Measurements from ENCODE around the gene EFCC1. TPM values are rescaled to one million over a fixed set of nuclear protein-coding genes. Genes with fewer than 3 reads are reported as not detected.

EFCC1 gene
- total RNA-seq, 1 donor from 2014 or later, result 0.20 TPM

DNA sequence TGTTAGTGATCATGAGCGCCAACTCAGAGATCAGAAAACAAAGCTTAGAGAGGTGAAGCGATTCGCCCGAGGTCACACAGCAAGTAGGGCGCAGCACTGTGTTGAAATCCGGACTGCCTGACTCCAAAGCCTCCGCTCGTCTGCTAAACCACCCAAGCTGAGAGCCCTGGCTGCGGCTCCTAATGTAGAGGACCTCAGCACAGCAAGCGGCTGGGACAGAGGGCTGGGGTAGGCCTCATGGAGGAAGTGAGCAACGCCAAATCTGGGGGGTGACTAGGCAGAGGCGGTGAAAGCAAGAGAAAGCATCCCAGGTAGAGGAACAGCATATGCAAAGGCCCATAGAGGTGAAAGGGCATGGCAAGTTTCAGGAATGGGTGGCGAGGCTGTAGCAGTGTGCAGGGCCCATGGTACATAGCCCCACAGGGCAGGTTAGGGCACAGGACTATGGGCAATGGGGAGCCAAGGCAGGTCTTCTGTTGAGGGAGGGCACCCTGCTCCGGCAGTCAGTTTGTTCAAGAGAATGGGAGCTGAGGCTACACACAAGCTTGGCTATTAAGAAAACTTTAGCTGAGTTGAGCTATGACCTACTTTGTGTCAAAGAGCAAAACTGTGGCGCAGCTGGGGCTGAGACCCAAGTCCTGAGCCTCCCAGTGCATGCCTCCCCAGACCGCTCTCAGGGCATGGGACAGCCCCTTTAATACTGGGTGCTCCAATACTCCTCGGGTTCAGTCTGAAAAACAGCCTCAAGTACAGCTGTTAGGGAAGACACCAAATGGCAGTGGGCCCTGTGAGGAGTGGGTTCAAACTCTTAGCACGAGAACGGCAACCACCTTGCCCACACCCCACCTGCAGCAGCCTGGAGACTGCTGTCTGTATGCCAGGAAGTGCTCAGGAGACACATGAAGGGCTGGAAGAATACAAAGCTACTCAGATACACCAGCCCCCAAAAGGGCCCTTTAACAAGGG is 6.2 kb upstream of the EFCC1 start:
- ATAC-seq, result no peak

DNA sequence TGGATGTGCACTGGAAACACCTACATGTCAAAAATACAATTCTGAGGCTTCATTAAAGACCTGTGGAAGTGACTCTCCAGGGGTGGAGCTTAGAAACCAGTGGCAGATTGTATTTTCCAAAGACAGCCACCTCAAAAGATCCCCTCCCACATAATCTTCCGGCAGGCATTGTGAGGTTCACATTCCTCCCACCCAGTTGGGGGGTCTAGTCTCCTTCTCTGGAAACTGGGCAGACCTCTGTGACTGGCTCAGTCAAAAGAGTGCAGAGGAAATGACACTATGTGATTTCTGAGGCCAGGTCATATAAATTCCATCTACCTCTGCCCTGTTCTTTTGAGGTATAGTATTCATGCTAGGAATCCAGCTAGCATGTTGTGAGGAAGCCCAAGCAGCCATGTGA is 5.4 kb upstream of the EFCC1 start:
- no peak for ATAC-seq

DNA sequence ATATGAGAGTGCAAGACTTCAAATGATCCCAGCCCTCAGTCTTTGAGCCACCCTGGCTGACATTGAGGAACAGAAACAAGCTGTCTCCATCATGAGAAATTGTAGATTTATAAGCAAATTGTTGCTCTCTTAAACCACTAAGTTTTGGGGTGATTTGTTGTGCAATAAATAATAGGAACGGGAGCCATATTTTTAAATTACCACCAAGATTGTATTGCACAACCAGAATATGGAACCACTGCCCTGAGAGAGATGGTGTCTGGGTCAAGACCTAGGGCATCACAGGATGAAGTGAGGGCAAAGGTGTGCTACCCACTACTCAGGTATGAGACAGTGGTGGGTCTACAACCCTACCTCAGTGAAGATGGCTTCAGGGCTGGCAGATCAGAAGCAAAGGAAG is 4.9 kb upstream of the EFCC1 start:
- ATAC-seq, result no peak

DNA sequence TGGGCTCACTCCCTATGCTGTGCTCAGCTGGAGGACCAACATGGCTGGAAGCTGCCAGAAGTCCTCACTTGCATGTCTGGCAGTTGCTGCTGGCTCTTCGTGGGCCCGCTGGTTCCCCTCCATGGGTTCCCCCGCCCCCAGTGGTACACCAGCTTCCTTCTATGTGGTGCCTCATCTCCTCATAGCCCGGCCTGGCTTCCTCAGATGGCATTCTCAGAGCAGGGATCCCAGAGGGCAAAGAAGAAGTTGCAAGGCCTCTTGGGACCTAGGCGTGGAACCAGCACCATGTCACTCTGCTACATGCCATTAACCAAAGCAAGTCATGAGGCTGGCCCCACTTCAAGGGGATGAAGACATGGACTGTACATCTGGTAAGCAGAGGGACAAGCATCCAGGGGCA is 4.4 kb upstream of the EFCC1 start:
- no peak for ATAC-seq

DNA sequence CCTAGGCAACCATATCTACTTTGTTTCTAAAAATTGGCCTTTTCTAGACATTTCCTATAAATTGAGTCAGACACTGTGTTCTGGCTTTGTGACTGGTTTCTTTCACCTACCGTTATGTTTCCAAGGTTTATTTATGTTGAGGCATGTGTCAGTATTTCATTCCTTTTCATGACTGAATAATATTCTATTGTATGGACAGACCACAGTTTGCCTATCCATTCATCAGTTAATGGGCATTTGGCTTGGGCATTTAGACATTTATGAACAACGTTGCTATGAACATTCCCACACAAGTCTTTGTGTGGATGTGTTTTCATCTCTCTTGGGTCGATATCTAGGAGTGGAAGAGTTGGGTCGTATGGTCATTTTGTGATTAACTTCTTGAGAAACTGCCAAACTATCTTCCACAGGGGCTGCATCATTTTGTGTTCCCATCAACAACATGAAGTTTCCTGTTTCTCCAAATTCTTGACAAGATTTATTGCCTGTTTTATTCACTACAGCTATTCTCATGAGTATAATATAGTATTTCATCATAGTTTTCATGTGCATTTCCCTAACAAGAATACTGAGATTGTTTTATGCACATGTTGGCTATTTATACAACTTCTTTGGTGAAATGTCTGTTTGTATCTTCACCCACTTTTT is 3.5 kb upstream of the EFCC1 start:
- no peak for ATAC-seq

DNA sequence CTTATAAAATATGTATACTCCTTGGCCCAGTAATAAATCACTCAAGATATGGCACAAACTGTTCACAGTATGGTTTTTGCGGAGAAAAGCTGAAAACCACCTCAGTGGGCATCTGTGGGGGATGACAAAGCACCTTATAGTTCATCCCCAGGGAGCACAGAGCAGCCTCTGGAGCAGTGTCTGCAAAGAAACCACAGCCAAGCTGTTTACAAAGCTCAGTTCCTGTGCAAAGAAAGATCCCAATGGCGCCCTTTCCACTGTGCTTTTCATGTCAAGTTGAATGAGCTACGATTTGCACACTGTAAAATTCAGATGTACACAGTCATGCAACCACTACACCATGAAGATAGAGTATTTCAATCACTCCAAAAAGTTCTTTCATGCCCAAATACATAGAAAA is 2.5 kb upstream of the EFCC1 start:
- ATAC-seq, result no peak

DNA sequence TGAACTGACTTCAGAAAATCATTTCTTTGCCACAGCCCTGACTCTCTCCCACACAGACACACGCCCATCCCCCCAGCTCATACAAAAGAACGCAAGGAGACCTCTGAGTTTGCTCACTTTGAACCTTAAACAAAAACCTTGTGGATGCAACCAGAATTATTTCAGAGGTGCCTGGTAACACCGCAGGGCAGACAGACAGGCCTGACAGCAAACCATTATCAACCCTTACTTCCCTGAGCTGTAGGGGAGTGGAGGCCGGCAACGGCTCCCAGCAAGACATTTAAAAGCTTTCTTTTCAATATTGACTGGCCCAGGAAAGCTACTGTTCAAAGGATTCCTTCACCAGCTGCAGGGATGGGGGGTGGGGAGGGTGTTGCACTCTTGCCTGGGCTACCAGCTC is 2.0 kb upstream of the EFCC1 start:
- no peak for ATAC-seq

DNA sequence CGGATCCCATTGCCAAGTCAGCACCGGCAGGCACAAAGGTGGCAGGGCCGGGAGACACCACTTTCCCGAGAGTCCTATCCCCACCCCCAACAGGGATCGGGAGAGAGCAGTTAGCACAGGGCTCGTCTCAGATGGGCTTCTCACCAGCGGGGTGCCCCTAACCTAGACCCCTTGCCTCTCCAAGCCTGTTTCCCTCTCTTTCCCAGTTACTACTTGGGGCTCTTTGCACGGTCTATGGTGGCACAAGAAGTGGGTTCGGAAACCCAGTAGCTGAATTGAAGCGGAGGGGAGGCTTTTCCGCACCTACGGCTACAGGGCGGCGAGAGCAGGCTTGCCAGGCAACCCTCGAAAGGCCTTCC is 383 bp upstream of the EFCC1 start:
- no peak for ATAC-seq

DNA sequence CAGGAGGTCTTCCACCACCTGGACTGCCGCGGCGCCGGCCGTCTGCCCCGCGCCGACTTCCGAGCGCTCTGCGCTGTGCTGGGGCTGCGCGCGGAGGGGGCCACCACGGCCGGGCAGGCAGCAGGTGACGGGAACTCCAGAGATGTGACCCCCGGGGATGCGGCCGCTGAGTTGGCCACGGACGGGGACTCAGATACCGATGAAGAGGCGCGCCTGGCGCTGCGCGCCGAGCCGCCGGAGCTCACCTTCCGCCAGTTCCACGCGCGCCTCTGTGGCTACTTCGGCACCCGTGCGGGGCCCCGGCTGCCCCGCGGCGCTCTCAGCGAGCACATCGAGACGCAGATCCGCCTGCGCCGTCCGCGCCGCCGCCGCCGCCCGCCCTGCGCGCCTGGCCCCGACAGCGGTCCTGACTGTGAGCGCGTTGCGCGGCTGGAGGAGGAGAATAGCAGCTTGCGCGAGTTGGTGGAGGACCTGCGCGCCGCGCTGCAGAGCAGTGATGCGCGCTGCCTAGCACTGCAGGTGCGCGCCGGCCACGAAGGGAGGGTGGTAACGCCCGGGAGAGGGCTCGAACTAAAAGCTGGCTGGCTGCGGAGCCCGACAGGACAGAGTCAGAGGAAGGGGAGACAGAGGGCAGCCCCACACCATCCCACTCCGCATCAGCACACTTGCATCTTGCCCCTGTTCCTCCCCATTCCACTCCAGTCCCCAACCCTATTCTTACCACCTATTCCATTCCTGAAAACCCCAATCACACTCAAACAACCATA is 885 bp downstream of the EFCC1 start:
- peak; percentile 19 for ATAC-seq

DNA sequence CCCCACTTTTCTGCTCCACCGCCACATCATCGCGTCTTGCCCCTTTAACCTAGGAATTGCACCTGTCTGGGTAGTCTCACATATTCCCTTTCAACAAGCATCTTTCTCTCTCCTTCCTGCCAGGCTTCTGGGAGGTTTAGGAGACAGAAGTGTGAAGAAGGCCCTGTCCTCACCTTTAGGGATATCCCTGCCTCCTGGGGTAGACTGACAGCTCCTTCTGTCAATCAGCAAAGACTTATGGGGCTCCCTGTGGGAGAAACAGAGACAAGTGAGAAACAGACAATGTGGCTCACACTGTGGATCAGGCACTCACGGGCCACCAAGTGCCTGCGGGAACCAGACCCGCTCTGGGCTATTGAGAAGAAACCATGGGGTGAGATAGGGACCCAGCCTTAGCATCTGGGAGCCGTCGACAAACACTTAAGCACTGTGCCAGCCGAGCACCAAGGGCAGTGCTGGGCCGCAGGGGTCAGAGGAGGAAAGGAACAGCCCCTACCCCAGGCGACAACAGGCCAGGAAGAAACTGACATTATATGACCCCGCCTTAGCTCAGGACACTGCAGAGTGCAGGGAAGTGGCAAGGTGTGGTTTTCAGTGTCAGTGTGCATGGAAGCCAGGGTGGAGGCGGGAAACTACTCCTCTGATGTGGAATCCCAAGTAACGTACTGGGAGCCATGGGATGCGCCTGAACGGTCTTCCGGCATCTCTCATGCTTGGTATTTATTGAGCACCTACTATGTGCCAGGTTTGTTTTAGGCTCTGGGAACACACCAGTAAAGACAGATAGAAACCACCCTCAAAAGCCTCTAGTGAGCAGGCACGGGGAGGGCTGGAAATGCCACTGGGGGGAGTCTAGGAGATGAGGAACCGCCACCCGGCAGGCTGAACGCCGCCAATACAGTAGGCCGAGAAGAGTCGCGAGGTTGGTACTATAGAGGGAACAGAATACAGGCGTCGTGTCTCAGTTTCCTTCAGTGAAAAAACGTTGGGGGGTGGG is 1.8 kb downstream of the EFCC1 start:
- no peak for ATAC-seq

DNA sequence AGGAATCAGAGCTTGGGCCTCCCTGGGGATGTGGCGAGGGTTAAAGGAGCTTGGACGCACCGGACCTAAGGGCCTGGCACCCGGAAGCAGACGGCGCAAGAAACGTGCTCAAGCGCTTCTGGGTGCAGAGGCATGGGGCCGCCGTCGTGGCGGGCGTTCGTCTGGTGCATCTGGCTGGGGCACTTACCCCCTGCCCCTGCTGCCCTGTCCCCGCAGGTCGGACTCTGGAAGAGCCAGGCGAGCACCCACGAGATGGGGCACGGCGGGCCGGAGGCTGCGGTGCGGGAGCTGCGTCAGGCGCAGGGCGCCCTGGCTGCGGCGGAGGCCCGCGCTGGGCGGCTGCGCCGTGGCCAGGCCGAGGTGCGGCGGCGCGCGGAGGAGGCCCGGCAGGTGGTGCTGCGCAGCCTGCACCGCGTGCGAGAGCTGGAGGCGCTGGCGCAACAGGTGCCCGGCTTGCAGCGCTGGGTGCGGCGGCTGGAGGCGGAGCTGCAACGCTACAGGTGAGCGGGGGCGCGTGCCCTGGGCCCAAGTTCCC is 2.5 kb downstream of the EFCC1 start:
- peak; percentile 91 for ATAC-seq

DNA sequence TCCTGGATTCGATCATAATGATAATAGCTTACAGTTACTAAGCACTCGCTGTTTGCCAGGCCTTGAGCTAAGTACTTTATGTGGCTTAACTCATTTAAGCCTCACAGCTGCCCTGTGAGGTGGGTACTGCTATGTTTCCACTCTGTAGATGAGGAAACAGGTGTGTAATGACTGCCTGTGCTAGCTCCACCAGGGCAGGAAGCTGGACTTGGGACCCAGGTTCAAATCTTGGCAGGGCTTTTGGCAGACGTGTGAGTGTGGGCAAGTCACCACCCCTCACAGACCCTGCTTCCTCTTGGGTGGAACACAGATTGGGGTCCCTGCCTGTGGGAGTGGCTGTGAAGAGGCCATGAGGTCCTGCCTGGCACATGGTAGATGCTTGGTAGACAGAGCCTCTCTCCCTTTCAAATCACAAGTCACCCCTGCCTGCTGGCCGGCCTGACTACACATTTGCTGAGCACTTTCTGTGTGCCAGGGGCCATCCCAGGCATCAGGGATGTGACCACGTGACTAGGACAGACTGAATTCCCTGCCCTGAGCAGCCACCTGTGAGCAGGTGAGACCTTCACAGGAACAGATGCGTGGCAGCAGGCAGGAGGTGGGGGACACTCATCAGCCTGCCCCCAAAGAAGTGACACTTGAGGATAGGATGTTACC is 3.7 kb downstream of the EFCC1 start:
- no peak for ATAC-seq

DNA sequence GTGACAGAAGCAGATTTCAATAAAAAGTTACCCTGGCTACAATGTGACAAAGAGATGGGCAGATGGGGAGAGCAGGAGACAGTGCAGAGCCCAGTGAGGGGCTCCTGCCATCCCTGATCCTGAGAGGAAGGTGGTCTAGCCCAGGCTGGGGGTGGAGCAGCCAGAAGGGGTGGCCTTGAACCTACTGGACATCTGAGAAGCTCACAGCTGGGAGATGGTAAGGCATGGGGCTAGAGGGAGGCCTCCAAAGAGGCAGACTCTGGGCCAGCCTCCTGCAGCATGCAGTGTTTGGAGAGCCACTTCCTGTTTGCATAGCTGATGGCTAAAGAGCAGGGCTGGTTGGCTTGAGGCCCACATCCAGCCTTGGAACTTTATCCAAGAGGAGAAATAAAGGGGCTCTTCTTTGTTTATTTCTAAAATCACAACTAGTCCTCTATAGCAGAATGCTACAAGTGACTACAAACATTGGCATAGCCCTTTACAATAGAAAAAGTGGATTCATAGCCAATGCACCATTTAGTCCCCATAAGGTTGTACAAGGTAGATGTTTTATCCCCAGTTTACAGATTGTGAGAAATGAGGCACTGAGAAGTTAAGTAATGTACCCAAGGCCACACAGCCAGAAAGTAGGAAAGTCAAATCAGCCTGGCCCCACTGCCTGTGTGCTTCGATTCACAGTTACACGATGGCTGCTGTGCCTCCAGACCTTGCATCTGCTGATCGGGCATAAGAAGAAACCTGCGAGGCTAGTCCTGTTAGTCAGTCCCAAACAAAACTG is 4.6 kb downstream of the EFCC1 start:
- ATAC-seq, result no peak

DNA sequence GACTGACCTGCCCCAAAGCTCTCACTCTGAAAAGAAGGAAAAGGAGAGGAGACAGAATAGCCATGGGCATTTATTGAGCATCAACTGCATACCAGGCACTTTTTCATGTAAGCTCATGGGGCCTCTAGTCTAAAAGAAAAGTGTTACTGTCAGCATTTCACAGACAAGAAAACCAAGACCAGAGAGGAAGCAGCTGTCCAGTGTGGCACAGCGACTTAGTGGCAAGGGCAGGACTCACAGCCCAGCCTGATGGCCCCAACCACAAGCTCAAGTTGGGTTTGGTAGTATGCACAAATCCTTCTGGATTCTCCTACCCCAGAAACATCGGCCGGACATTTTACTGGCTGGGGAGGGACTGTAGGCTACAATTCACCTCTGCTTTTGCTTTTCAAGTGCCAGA is 5.8 kb downstream of the EFCC1 start:
- no peak for ATAC-seq

DNA sequence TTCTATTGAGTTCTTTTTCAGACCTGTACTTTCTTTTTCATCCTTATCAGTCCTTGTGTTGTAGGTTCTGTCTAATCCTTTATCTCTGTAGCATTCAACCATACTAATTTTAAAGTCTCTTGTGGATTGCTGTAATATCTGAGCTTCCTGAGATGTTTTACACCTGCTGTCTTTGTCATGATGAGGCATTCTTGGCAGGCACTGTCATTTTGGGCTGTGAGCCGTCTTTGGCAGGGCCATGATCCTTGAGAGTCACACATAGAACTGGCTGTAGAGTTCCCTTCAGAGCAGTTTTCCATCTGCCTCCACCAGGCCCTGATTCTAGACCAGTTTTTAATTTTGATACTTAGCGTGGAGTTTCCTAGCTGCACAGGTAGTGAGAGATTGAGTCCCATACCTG is 6.7 kb downstream of the EFCC1 start:
- ATAC-seq, result no peak

DNA sequence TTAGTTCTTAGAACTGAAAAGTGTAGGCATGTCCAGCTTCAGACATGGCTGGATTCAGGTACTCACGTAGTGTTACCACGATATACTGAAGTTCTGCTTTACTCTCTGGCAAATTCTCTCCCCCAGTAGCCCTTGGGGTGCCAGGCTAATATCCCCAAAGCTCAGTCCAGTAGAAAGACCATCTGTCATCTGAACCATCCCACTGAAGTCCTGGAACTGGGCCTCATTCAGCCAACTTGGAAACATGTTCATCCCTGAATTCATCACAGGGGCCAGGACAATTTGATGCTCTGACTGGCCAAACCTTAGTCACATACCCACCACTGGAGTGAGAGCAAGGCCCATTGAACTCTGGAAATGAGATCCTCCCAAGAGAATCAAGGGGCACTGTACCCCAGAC is 8.2 kb downstream of the EFCC1 start:
- no peak for ATAC-seq

DNA sequence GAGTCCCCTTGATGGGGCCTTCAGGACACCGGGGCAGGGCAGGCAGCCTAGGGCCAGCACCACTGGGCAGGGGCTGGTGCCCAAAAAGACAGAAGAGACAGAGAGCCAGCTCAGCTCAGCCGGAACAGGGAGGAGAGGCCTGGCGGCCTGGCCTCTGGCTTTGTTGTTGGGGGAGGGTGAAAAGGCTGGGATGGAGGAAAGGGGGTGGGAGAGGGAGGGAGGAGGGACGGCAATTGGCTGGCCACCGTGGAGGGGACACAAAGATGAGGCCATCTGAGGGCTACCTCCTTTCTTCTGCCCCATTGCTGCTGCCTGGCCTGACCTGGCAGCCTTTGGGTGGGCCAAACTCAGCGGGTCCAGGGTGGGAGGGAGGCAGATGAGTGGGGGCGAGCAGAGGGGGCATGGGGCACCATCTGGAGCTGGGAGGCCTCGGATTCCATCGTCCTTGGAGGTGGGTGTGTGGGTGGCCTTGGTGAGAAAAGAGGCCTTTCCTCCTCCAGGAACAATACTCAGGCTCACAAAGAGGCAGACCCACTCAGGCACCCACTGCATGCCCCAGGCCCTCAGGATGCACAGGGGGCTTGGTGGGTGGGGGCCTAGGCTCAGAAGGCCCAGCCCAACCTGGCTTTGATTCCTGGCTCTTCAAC is 9.3 kb downstream of the EFCC1 start:
- ATAC-seq, result no peak

DNA sequence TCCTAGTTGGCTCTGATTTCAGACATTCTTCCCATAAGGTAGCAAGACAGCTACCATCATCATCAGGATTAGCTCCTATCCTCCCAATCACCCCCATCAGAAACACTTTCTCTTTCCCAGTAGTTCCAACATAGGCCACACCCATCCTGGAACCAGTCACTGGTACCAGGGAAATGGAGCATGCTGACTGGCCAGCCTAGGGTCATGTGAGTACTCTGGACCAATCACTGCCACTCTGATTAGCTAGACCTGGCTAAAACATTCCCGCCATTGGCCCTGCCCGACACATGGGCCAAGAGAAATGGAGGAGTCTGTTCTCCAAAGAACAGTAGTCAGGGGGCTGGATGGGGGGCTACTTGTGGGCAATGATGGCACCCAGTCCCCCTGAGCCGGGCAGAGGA is 12.4 kb downstream of the EFCC1 start:
- ATAC-seq, result no peak

DNA sequence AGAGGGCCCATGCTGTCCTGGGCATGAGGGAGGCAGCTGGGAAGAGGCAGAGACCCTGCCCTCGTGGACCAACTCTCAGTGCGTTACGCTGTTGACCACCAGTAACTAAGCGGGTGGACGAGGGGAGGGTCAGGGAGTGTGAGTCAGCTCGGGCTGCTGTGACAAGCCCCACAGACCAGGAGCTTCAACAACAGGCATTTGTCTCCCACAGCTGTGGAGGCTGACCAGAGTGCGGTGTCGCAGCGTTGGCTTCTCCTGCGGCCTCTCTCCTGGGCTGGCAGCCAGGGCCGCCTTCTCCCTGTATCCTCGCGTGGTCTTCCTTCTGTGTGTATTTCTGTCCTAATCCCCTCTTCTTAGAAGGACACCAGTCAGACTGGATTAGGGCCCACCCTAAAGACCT is 13.0 kb downstream of the EFCC1 start:
- ATAC-seq, result no peak

DNA sequence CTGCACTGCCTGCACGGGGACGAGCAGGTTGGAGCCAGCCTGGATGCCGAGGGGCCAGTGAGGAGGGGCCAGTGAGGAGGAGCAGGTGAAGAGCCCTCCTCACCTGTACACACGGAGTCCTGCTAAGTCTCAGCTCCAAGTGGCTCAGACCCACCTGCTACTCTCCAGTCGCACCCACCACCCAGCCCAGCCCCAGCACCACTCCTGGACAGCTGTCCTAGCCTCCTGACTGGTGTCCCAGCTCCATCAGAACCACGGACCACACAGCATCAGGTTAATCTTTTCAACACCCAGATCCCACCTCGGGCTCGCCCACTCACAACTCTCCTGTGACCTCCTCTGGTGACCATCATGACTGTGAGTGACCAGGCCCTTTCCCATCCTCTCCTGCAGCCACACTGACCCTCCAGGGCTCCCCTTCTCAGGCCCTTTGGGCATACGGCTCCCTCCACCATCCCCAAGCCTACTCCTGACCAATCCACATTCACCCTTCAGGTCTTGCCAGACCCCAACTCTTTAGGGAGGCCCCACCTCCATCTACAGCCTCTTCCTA is 13.8 kb downstream of the EFCC1 start:
- no peak for ATAC-seq
